HEK293 (cell line): Measurements from ENCODE around the gene CACNA2D1.

Source experiments
- CTCF ChIA-PET: fragments of 350-600 bp; formaldehyde crosslinking; extraction: SDS; loops from one replicate; lab custom pipeline; 2021; ENCODE audit warnings: antibody characterized with exemption; lab: Yijun Ruan, JAX
- POLR2A ChIA-PET: fragments of 300-600 bp; formaldehyde crosslinking; extraction: SDS; loops from one replicate; lab custom pipeline; 2020; ENCODE audit warnings: antibody characterized with exemption, inconsistent platforms; lab: Yijun Ruan, JAX
- H3K27ac ChIP-seq: fragments of 200-500 bp; sonication (Bioruptor generic); 2 replicates; pipeline ENCODE4 v1.5.1; 2014; ENCODE audit warnings: low read depth, low read length, control low read depth, inconsistent platforms; ENCODE audit errors: extremely low read depth
- H3K36me3 ChIP-seq, 2 experiments: fragments of 200-500 bp in 1 of 2; sonication (Bioruptor generic) in 1 of 2; 1 replicate in 1 of 2; 2 replicates in 1 of 2; pipeline ENCODE4 v1.5.1; 2014 to 2017; ENCODE audit warnings: inconsistent platforms in 2 of 2, low read length in 2 of 2; ENCODE audit not compliant: control insufficient read depth in 2 of 2, insufficient read depth in 1 of 2
- H3K4me1 ChIP-seq: fragments of 200-500 bp; sonication (Bioruptor generic); 2 replicates; pipeline ENCODE4 v1.5.1; 2014; ENCODE audit warnings: mild to moderate bottlenecking, low read length, inconsistent platforms; ENCODE audit not compliant: control insufficient read depth, insufficient read depth
- H3K4me3 ChIP-seq: 2 replicates; pipeline ENCODE4 v1.5.1; 2011; ENCODE audit warnings: low read depth, mild to moderate bottlenecking, control low read depth, low read length, moderate library complexity
- H3K9me3 ChIP-seq: fragments of 200-500 bp; sonication (Bioruptor generic); 2 replicates; pipeline ENCODE4 v1.5.1; 2014; ENCODE audit warnings: low read depth, low read length, inconsistent platforms; ENCODE audit not compliant: control insufficient read depth, insufficient read depth
- PRDM4 ChIP-seq: fragments of 450-650 bp; formaldehyde crosslinking; IDR thresholded peaks from 2 replicates; pipeline ENCODE4 v1.5.1; 2017; ENCODE audit warnings: missing biosample characterization, missing genetic modification characterization
- ZBTB10 ChIP-seq: fragments of 450-650 bp; formaldehyde crosslinking; IDR thresholded peaks from 2 replicates; pipeline ENCODE4 v1.5.1; 2016; ENCODE audit warnings: missing biosample characterization, missing genetic modification characterization
- ZBTB20 ChIP-seq: fragments of 450-650 bp; formaldehyde crosslinking; IDR thresholded peaks from 2 replicates; pipeline ENCODE4 v1.5.1; 2016; ENCODE audit warnings: missing biosample characterization, missing genetic modification characterization
- ZBTB6 ChIP-seq: fragments of 450-650 bp; formaldehyde crosslinking; IDR thresholded peaks from 2 replicates; pipeline ENCODE4 v1.5.1; 2017; ENCODE audit warnings: missing biosample characterization, missing genetic modification characterization
- ZBTB8A ChIP-seq: fragments of 450-650 bp; formaldehyde crosslinking; IDR thresholded peaks from 2 replicates; pipeline ENCODE4 v1.5.1; 2016; ENCODE audit warnings: missing biosample characterization, missing genetic modification characterization
- ZNF335 ChIP-seq: fragments of 450-650 bp; formaldehyde crosslinking; conservative IDR thresholded peaks from 2 replicates; pipeline ENCODE4 v1.5.1; 2016; ENCODE audit warnings: missing biosample characterization, missing genetic modification characterization
- ZNF350 ChIP-seq: fragments of 450-650 bp; formaldehyde crosslinking; IDR thresholded peaks from 2 replicates; pipeline ENCODE4 v1.5.0; 2017; ENCODE audit warnings: missing biosample characterization, mild to moderate bottlenecking, missing genetic modification characterization
- ZNF354C ChIP-seq: fragments of 450-650 bp; formaldehyde crosslinking; IDR thresholded peaks from 2 replicates; pipeline ENCODE4 v1.5.1; 2016; ENCODE audit warnings: missing biosample characterization, missing genetic modification characterization, low read depth, borderline replicate concordance
- ZNF548 ChIP-seq: fragments of 450-650 bp; formaldehyde crosslinking; IDR thresholded peaks from 2 replicates; pipeline ENCODE4 v1.5.1; 2016; ENCODE audit warnings: missing biosample characterization, missing genetic modification characterization
- ZNF580 ChIP-seq: fragments of 450-650 bp; formaldehyde crosslinking; IDR thresholded peaks from 2 replicates; pipeline ENCODE4 v1.5.1; 2016; ENCODE audit warnings: missing biosample characterization, missing genetic modification characterization
- ZNF624 ChIP-seq: fragments of 450-650 bp; formaldehyde crosslinking; IDR thresholded peaks from 2 replicates; pipeline ENCODE4 v1.5.1; 2017; ENCODE audit warnings: missing biosample characterization, missing genetic modification characterization
- ZNF639 ChIP-seq: fragments of 450-650 bp; formaldehyde crosslinking; IDR thresholded peaks from 2 replicates; pipeline ENCODE4 v1.5.1; 2016; ENCODE audit warnings: missing biosample characterization, missing genetic modification characterization
- ZNF791 ChIP-seq: fragments of 450-650 bp; formaldehyde crosslinking; IDR thresholded peaks from 2 replicates; pipeline ENCODE4 v1.5.1; 2016; ENCODE audit warnings: missing biosample characterization, missing genetic modification characterization
- ZSCAN30 ChIP-seq: fragments of 450-650 bp; IDR thresholded peaks from 2 replicates; pipeline ENCODE4 v1.5.1; 2018; ENCODE audit warnings: missing biosample characterization, mild to moderate bottlenecking, missing genetic modification characterization, moderate library complexity

Gene CACNA2D1

GRCh38 chr7:82028097-82028496, 415.5 kb downstream of the CACNA2D1 start (continued):
- TF ChIP-seq ZBTB8A: no peak
- TF ChIP-seq ZNF791 (tag by site-specific recombination): no peak
- no peak for TF ChIP-seq ZBTB10
- no peak for TF ChIP-seq ZNF354C (tag by site-specific recombination)

GRCh38 chr7:82021713-82022112, 421.9 kb downstream of the CACNA2D1 start:
- Histone ChIP-seq H3K27ac (no peak overlapping the region), H3K4me1 (no peaks in the 10 kb centered on the region; the same call in 1 of the 2 replicates), H3K9me3 (no peaks in the 10 kb centered on the region), H3K4me3 (no peak overlapping the region), H3K36me3 (no peaks in the 10 kb centered on the region)
- ChIA-PET POLR2A (no interaction called here), CTCF (interaction anchor here (0.5 to 0.9 kb wide), 2 partner anchors 539 to 550 kb away, joined by 3 read pairs; no protein-coding TSS in a partner anchor)
- TF ChIP-seq ZBTB20 (tag by site-specific recombination) (no peak), PRDM4 (tag by site-specific recombination) (no peak), ZNF350 (no peak)

GRCh38 chr7:82021036-82021435, 422.5 kb downstream of the CACNA2D1 start:
- ChIA-PET CTCF (interaction anchor here (0.6 to 1.7 kb wide), 4 partner anchors 11 to 521 kb away, joined by 3 to 8 read pairs (median 4); no protein-coding TSS in a partner anchor), POLR2A (no interaction called here)
- no peak for TF ChIP-seq ZNF624
- no peak for TF ChIP-seq ZNF335
- TF ChIP-seq ZSCAN30 (tag by site-specific recombination): no peak
- no peak overlapping the region for H3K4me3 ChIP-seq
- no peaks in the 10 kb centered on the region; the same call in 1 of the 2 replicates for H3K4me1 ChIP-seq
- H3K9me3 ChIP-seq: no peaks in the 10 kb centered on the region
- no peak overlapping the region for H3K27ac ChIP-seq
- H3K36me3 ChIP-seq: no peaks in the 10 kb centered on the region

- Histone ChIP-seq H3K4me1 (no peaks in the 10 kb centered on the region; the same call in 1 of the 2 replicates), H3K27ac (no peak overlapping the region), H3K36me3 (no peaks in the 10 kb centered on the region), H3K9me3 (no peaks in the 10 kb centered on the region), H3K4me3 (no peak overlapping the region)
- ChIA-PET POLR2A (no interaction called here), CTCF (interaction anchor here (1.0 to 1.7 kb wide), 4 partner anchors 12 to 520 kb away, joined by 3 to 8 read pairs (median 4); no protein-coding TSS in a partner anchor)
- TF ChIP-seq ZNF639 (tag by site-specific recombination) (no peak), ZNF580 (no peak), ZBTB20 (tag by site-specific recombination) (no peak), ZNF548 (no peak), ZBTB6 (no peak)
Observed at GRCh38 chr7:82019551-82020475, 423.8 kb downstream of the CACNA2D1 start.
